Renal cortical epithelial cell (primary cell): Measurements from ENCODE around the gene IL22RA1. TPM values are rescaled to one million over a fixed set of nuclear protein-coding genes. Genes with fewer than 3 reads are reported as not detected.

Experiments used
- DNase-seq: peaks from one replicate; pipeline ENCODE4 v3.0.0-alpha.2; 2011; ENCODE audit warnings: low read depth
- total RNA-seq: library from RNA; depleted of rRNA; stranded (reverse); fragments of >200 nt; gene quantifications from 2 replicates; pipeline ENCODE4 v1.2.3, GENCODE V29; 2014

The IL22RA1 gene, protein sequence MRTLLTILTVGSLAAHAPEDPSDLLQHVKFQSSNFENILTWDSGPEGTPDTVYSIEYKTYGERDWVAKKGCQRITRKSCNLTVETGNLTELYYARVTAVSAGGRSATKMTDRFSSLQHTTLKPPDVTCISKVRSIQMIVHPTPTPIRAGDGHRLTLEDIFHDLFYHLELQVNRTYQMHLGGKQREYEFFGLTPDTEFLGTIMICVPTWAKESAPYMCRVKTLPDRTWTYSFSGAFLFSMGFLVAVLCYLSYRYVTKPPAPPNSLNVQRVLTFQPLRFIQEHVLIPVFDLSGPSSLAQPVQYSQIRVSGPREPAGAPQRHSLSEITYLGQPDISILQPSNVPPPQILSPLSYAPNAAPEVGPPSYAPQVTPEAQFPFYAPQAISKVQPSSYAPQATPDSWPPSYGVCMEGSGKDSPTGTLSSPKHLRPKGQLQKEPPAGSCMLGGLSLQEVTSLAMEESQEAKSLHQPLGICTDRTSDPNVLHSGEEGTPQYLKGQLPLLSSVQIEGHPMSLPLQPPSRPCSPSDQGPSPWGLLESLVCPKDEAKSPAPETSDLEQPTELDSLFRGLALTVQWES
- total RNA-seq, result 0.05 TPM in 1 of 2 replicates, not detected in the other

DNA sequence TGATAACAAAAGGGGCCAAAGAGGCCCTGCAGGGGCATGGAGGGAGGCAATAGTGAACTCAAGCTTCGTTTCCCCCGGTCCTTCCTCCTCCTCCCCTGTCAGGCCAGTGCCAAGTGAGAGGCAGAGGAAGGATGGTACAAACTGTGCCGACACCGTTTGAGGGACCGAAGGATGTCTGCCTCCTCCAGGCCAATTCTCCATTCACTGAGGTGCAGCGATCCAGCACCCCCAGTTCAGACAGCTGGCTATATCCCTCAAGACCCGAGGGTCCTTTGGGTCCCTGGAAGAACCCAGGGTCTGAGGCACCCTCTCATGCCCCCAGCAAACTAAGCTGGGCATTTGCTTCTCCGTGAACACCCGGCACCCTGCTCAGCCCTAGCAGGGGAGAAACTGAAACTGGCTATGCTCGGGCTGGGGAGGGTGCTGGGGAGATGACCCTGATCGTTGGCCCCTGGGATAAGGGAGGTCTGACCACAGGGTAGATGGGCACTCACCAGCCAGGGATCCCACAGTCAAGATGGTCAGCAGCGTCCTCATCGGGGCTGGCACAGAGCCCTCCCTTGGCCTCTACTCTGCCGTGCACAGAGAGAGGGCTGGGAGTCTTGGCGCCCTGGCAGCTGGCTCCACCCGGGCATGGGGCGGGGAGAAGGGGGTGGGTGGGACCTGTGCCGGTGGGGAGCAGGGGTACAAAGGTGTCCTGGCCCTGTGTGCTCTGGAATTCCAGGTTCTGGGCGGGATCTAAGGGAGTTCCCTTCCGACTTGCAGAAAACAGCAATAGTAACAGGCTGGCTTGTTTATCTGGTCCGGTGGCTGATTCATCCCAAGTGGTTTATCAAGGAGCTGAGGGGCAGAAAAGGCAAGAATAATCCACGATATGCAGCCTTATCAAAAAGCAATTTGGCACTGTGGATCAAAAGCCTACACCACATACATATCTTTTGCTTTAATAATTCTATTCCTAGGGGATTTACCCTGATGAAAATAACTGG is at the start of gene IL22RA1:
Gene IL22RA1, minus strand, starts transcription at position 595 of the 989 bp plus-strand sequence. Its CDS starts 58 bp downstream, at position 537.
- peak; percentile 32 for DNase-seq

DNA sequence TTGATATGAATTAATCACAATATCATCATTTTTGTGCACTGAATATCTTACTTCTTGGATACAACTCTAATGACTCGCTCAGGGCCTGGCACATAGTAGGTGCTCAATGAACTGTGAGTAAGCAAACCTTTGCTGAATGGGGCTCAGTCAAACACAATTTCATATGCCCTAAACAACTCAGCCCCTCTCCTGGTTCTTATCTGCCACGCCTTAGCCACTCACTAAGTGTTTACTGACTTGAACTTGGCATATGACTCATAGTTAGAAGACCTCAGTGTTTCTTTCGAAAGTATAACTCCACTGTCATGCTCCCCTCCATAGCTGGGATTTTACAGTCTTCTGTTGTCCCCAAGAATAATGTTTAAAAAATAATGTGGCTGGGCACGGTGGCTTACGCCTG is 48.9 kb upstream of the IL22RA1 start:
- DNase-seq, result peak; percentile 88

DNA sequence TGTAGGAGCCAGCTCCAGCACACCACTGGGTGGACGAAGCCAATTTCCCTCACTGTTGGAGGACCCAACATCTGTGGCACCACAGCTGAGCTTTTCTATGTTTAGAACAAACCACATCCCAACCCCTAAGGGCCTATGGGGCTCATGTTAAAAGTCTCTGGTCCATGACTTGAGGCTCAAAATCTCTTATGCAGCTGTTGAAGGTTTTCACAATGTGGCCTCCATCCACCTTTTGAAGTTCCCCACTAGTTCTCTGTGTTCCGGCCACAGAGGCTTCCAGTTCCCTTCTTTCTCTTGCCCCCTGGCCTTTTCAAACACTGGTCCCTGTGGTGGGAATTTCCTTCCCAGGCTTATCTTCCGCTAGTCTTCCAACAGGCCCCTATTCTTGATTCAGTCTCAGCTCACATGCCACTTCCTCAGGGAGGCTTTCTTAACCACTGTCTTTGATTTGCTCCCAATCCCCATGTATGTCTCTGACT is 48.1 kb upstream of the IL22RA1 start:
- no peak for DNase-seq

DNA sequence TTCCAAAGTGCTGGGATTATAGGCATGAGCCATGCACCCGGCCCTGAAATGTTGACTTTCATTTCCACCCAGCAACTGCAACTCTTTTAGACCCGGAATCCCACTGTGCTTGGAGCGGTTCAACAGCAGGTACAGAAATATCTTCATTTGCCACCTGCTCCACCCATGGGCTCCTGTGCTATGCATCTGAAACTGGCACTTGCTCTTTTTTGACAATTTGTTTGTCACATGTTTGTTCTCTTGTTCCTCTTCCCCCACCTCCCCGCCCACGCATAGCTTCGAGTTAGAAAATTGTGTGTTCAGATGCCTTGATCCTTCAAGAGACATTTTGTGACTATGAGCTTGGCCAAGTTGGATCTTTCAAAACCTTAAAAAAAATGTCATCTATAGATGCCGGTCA is 46.6 kb upstream of the IL22RA1 start:
- no peak for DNase-seq

DNA sequence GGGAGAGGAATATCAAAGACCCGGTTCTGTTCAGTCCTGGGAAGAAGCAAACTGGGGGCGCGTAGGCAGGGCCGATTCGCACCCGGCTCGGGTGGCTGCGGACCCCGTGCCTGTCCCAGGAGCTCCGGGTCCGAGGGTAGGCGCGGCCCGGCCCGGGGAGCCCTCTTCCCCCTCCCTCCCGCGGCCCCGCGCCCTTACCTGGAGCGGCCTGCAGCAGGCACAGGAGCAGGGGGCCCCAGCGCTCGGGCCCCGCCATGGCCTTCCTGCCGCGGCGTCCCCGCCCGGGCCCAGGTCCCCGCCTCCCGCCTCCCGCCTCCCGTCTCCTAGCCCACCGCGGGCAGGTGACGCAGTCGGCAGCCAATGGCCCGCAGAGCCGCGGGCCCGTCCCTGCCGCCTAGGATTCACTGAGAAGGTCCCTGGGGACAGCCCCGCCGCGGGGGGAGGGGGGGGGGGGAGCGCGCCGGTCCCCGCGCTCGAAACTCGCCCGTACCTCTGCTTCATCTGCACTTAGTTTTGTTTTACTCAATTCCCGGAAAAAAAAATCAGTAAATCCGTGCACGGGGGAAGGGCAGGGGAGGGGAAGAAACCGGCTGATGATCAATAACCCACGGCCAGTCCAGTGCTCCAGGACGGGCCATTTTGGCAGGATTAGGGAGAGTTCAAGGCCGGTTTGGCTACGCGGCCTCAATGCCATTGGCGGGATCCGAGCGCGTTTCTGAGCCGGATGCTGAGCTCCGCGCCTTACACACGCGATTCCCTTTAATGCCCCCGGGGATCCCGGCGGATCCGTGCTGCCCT is 44.3 kb upstream of the IL22RA1 start, which contains the start of gene IFNLR1:
Gene IFNLR1, minus strand, starts transcription at position 297 of the 798 bp plus-strand sequence. Its CDS starts 41 bp downstream, at position 256.
- no peak for DNase-seq

DNA sequence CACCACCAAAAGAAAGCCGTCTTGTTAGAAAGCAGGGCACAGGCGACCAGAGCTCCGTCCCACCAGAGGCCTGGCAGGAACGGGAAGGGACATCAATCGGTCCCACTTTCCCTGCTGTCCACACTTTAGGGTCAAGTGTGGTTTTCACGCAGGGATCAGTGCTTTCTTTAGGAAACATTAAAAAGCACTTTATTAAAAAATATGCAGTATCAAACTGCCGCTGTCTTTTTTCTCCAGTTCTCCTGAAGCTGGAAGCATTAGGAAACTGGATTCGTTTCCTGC is 43.7 kb upstream of the IL22RA1 start:
- DNase-seq, result no peak

DNA sequence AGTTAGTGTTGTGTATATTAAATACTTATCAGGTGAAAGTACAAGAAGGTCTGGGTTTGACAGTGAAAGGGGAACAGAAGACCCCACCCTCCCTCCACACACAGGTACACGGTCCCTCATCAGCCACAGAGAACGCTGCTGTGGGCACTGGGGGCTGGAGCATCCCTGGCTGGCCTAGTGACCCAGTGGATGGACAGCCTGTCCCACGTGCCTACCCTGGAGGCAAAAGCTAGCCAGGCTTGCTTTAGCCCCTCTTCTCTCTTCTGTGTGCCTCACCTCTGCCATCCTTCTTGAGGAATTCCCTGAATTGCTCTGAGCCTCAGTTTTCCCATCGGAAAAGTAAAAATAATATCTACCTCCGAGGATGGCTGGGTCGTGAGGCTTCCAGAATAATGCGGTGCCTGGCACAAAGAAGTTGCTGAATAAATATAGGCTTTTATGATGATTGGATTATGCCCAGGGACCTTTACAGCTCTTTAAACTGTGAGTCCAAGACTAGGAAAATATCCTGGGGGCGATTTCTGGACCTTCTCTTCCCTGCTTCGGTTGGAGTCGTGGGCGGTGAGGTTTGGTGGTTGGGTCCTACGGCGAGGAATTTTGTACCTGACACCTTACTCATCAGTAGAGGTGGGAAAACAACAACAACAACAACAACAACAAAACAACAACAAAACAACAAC is 43.2 kb upstream of the IL22RA1 start:
- DNase-seq, result peak; percentile 24

DNA sequence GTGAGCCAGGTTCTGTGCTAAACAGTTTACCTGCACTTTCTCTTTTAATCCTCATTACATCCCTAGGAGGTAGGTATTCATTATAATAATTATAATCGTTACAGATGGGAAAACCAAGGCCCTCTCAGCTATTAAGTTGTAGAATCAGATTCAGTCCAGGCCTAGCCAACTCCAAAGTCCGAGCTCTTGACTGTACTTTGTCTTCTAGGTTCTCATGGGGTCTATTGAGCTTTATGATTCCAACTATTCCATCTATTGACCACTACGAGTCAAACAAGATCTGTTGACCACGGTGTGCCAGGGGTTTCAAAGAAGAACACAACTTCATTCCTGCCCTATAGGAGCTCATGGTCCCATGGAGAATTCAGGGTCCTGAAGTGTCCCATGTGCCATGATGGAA is 42.1 kb upstream of the IL22RA1 start:
- no peak for DNase-seq

DNA sequence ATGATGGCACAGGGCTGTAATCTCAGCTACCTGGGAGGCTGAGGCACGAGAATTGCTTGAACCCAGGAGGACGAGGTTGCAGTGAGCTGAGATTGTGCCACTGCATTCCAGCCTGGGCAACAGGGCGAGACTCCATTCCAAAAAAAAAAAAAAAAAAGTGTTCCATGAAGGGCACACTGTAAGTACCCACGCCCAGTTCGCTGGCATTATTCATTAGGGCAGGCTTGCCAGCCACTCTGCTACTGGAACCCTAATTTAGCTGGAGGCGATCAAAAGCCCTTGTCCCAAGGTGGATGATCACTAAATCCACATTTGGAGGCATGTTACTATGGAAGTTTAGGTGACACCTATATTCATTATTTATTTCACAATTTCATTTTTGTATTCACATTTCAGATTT is 39.1 kb upstream of the IL22RA1 start:
- DNase-seq, result no peak

DNA sequence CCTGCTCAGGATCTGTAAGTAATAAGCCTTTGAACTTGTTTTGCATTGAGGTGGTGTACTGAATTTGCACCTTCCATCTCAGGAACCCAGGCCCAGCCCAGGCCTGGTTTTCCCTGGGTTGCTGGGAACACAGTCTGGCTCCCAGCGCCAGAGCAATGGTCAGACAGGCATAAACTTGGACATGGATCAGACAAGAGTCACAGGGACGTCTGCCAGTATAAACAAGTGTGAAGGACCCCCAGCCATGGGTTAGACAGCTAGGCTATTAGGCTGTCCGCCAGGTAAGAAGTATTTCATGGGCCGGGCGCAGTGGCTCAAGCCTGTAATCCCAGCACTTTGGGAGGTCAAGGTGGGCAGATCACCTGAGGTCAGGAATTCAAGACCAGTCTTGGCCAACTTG is 38.7 kb upstream of the IL22RA1 start:
- no peak for DNase-seq

DNA sequence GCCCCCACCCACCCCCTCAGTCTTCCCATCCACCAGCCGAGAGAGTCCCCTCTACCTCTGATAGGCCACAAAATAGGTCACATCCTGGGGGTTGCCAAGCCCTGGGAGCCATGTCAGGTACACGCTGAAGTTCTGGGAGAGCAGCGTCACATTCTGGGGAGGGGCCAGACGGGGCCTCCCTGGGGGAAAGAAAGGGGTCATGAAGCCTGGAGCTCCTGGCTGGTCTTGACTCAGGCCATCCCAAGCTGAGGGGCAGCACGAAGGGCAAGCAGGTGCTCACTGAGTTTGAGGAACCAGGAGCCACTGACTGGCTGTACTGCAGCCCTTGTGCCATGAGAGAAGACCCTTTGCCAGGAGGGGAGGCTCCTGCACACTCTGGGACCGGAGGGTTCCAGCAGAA is 37.7 kb upstream of the IL22RA1 start:
- DNase-seq, result no peak

DNA sequence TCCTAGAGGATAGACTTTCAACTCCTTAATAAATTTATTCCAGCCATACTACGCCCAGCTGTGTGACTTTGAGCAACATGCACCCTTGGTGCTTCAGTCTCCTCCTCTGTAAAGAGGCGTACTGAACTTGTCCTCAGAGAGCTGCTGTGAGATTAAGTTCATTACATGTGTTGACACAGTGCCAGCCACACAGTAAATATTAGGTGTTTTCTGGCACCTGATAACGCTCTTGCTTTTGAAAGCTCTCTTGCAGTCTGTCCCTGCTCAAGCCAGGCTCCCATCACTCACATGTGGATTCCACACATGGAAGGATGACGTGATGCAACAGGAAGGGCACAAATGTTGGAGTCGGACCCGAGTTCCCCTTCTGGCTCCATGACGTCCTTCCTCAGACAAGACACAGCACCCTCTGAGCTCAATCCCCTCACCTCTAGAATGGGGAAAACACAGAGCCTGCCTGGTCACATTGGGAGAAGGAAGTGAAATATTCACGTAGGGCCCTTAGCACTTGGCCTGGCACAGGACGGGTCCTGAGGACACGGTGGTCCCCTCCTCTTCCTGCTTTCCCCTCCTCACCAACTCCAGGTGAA is 36.4 kb upstream of the IL22RA1 start:
- no peak for DNase-seq

DNA sequence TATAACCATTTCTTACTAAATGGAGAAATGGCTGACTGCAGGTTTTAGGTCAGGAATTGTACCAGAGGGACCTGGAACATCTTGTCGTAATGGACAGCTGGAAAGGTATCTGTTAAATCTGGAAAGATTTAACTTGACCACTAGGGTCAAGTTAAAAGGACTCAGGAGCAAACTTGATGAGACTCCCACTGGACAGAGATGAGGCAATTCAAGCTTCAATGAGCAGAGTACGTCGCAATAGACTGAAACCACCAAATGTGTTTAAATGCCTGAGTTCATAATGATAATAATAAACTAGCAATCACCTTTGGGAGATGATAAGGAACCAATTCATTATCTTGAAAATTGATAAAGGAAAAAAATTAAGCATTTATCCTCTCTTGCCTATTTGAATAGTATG is 35.5 kb upstream of the IL22RA1 start:
- peak; percentile 35 for DNase-seq

DNA sequence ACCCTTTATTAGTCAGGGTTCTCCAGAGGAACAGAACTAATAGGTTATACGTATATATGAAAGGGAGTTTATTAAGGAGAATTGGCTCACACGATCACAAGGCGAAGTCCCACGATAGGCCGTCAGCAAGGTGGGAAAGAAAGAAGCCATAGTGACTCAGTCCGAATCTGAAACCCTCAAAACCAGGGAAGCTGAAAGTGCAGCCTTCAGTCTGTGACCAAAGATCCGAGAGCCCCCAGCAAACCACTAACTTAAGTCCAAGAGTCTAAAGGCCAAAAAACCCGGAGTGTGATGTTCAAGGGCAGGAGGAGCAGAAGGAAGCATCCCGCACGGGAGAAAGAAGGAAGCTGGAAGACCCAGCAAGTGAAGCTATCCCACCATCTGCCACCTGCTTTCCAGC is 34.2 kb upstream of the IL22RA1 start:
- DNase-seq, result no peak

DNA sequence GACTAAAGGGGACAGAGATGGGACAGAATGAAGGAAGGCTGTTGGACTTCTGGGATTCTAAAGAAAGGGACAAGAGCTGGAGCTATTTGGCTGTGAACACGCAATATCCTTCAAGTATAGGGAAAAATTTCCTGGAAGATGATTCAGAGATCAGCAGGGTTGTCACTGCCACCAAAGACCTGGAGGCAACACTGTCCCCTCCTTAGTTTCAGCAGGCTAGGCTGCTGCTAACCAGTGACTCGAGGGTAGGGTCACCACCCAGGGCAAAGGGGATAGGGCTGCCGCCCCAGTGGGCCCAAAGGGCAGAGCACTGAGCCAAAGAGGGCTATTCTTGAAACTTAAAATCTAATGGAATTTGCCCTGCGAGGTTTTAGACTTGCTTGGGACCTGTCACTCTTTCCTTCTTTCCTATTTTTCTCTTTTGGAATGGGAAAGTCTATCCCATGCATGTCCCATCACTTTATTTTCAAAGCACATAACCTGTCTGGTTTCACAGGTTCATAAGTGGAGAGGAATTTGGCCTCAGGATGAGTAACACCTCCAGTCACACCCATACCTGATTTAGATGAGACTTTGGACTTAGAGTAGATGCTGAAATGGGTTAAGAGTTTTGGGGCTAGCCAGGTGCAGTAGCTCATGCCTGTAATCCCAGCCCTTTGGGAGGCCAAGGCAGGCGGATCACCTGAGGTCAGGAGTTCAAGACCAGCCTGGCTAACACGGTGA is 32.3 kb upstream of the IL22RA1 start:
- DNase-seq, result no peak

DNA sequence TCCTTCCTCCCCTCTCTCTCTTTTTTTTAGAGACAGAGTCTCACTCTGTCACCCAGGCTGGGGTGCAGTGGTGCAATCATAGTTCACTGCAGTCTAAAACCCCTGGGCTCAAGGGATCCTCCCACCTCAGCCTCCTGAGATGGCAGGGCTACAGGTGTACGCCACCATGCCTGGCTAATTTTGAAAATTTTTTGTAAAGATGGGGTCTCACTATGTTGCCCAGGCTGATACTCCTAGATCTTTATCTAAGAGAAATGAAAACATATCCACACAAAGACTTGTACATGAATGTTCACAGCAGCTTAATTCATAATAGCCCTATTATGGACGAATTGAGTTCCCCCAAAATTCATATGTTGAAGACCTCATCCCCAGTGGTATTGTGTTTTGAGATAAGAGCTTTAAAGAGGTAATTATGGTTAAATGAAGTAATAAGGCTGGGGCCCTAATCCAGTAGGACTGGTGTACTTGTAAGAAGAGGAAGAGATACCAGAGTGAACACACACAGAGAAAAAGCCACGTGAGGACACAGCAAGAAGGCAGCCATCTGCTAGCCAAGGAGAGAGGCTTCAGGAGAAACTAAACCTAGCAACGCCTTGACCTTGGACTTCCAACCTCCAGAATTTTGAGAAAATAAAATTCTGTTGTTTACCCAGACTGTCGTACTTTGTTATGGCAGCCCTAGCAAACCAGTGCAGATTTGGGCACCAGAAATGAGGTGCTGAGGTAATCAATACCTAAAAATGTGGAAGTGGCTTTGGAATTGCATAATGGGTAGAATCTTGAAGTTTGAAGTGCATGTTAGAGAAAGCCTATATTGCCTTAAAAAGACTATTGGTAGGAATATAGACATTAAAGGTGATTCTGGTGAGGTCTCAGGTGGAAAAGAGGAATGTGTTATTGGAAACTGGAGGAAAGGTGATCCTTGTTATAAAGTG is 31.0 kb upstream of the IL22RA1 start:
- DNase-seq, result no peak

DNA sequence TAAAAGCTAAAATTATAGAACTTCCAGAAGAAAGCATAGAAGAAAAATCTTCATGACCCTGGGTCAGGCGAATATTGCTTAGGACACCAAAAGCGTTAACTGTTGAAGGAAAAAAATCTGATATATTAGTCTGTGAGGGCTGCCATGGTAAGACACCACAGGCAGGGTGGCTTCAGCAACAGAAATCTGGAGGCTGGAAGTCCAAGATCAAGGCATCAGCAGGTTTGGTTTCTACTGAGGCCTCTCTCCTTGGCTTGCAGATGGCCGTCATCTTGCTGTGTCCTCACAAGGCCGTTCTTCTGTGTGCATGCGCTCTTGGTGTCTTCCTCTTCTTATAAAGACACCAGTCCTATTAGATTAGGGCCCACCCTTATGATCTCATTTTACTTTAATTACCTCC is 29.7 kb upstream of the IL22RA1 start:
- no peak for DNase-seq

DNA sequence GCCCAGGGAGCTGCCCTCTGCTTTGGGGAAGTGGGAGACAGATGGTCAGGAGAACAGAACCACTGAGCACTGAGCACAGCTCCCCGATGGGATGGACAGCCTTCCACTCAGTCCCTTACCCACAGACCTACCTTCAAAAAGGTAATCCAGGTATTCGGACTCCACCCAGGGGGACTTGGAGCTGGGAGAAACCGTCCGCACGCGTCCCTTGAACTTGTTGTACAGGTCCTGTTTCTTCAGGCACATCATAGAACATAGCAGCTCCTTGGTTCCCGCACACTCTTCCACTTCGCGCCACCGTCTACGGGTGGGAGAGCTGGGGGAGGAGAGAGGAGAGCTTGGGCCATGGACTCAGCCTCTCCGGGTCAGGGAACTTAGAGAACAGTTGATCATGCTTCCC is 26.3 kb upstream of the IL22RA1 start:
- DNase-seq, result no peak

DNA sequence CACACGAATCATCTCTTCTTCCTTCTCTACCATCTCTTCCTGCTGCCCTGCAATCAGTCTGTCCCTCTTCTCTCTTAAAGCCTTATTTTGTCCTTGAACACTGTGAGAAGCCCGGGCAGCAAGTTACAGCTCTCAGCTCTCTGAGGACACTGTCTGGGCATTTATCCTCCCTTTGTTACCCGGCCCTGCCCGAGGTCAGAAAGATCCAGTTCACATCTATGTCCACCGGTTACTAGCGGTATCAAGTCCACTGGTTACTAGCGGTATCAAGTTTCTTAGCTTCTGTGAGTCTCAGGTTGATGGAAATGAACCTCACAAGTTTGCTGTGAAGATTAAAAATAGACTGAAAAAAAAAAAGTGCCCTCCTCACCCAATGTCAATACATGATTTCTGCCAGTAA is 25.3 kb upstream of the IL22RA1 start:
- DNase-seq, result no peak
